ENCODE measurements around the gene MPV17. TPM values are rescaled to one million over a fixed set of nuclear protein-coding genes. Genes with fewer than 3 reads are reported as not detected.
"Not testable (repeated sequence)": the region's sequence is repeated elsewhere in the genome, so short reads cannot be mapped to it uniquely, and the experiment has no call there.

The MPV17 gene
- polyA plus RNA-seq, 1 experiment = 177 TPM

GRCh38 chr2:27303093-27304025 lies 19.5 kb downstream of the MPV17 start:
- H3K36me3 ChIP-seq (ENCODE audit: control insufficient read depth, insufficient read depth, low read length) = no peaks in the 10 kb centered on the region
- CTCF ChIA-PET = interaction anchor here (0.6 to 4.0 kb wide), 41 partner anchors 9 to 457 kb away, joined by 3 to 51 read pairs (median 5); partner anchors contain the start of genes MPV17, PREB and TRIM54
- peaks cover 17% of the 10 kb centered on the region for H3K27me3 ChIP-seq (ENCODE audit: control insufficient read depth, insufficient read depth, low read length)
- POLR2A ChIA-PET = interaction anchor here (0.6 kb wide), 1 partner anchor 112 kb away, joined by 3 read pairs; no protein-coding TSS in a partner anchor
- no peak for DNase-seq (ENCODE audit: low read depth)
- H3K4me3 ChIP-seq (ENCODE audit: low read depth, low read length) = no peak overlapping the region
- TF ChIP-seq CTCF (IDR thresholded peaks at IDR 0.05; ENCODE audit: insufficient read depth, low read depth, low read length) = peak; percentile 87

GRCh38 chr2:27300606-27301005 lies 22.3 kb downstream of the MPV17 start:
- DNase-seq (ENCODE audit: low read depth); H3K36me3 ChIP-seq (ENCODE audit: control insufficient read depth, insufficient read depth, low read length); H3K4me3 ChIP-seq (ENCODE audit: low read depth, low read length); POLR2A ChIA-PET: not testable (repeated sequence)
- CTCF ChIA-PET = interaction anchor here (1.7 to 1.9 kb wide), 2 partner anchors 20 to 45 kb away, joined by 4 to 5 read pairs; no protein-coding TSS in a partner anchor
- peaks cover 10% of the 10 kb centered on the region for H3K27me3 ChIP-seq (ENCODE audit: control insufficient read depth, insufficient read depth, low read length)

- POLR2A ChIA-PET = no interaction called here
- CTCF ChIA-PET = interaction anchor here (0.6 to 1.7 kb wide), 5 partner anchors 16 to 343 kb away, joined by 3 to 8 read pairs (median 4); partner anchors contain the start of gene TRIM54
- Histone ChIP-seq H3K4me3 (ENCODE audit: low read depth, low read length) (no peak overlapping the region), H3K27me3 (ENCODE audit: control insufficient read depth, insufficient read depth, low read length) (peaks cover 5% of the 10 kb centered on the region), H3K36me3 (ENCODE audit: control insufficient read depth, insufficient read depth, low read length) (no peaks in the 10 kb centered on the region)
- DNase-seq (ENCODE audit: low read depth) = no peak
- no peak for TF ChIP-seq CTCF (IDR thresholded peaks at IDR 0.05; ENCODE audit: insufficient read depth, low read depth, low read length)
Observed at GRCh38 chr2:27298391-27299080, 24.4 kb downstream of the MPV17 start.

GRCh38 chr2:27297195-27297594 lies 25.7 kb downstream of the MPV17 start:
- CTCF ChIA-PET = interaction anchor here (0.7 to 1.0 kb wide), 3 partner anchors 9 to 17 kb away, joined by 3 to 7 read pairs (median 4); no protein-coding TSS in a partner anchor

GRCh38 chr2:27296481-27296880 lies 26.4 kb downstream of the MPV17 start:
- Histone ChIP-seq H3K27me3 (ENCODE audit: control insufficient read depth, insufficient read depth, low read length) (peaks cover 10% of the 10 kb centered on the region), H3K4me3 (ENCODE audit: low read depth, low read length) (no peak overlapping the region), H3K36me3 (ENCODE audit: control insufficient read depth, insufficient read depth, low read length) (no peaks in the 10 kb centered on the region)
- DNase-seq (ENCODE audit: low read depth) = no peak
- ChIA-PET POLR2A (no interaction called here), CTCF (interaction anchor here (0.7 to 1.0 kb wide), 3 partner anchors 8 to 17 kb away, joined by 3 to 7 read pairs (median 4); no protein-coding TSS in a partner anchor)
- no peak for TF ChIP-seq CTCF (IDR thresholded peaks at IDR 0.05; ENCODE audit: insufficient read depth, low read depth, low read length)

More at GRCh38 chr2:27297195-27297594, 25.7 kb downstream of the MPV17 start:
- no peak for TF ChIP-seq CTCF (IDR thresholded peaks at IDR 0.05; ENCODE audit: insufficient read depth, low read depth, low read length)
- H3K27me3 ChIP-seq (ENCODE audit: control insufficient read depth, insufficient read depth, low read length) = peaks cover 5% of the 10 kb centered on the region
- no peak for DNase-seq (ENCODE audit: low read depth)
- no peaks in the 10 kb centered on the region for H3K36me3 ChIP-seq (ENCODE audit: control insufficient read depth, insufficient read depth, low read length)
- POLR2A ChIA-PET = no interaction called here
- no peak overlapping the region for H3K4me3 ChIP-seq (ENCODE audit: low read depth, low read length)

Measured in BJ (cell line).